Psoas muscle (tissue), 8 donors: ENCODE measurements around the gene PRRC2A. TPM values are rescaled to one million over a fixed set of nuclear protein-coding genes. Genes with fewer than 3 reads are reported as not detected.
A peak's percentile ranks its signal among the peaks of the same experiment; 100 is the strongest.

Source experiments
- ATAC-seq, 4 donors: fragments of 200-7000 bp; cut with Tn5 transposase; one replicate each; pipeline ENCODE4 v1.9.1; 2020; ENCODE audit warnings: moderate library complexity in 3 of 4, mild to moderate bottlenecking in 2 of 4
- DNase-seq, 2 donors: peaks; one replicate each; pipeline ENCODE4 v3.0.0-alpha.2; 2020
- H3K27ac ChIP-seq: fragments of 200-600 bp; one replicate; pipeline ENCODE4 v1.8.0; 2022
- H3K27me3 ChIP-seq, 3 donors: fragments of 200-600 bp in 1 of 3; one replicate each; pipeline versions ENCODE4 v1.6.1 to v1.8.0; 2013 to 2022; ENCODE audit warnings: low read length in 2 of 3, mild to moderate bottlenecking in 2 of 3, moderate library complexity in 1 of 3; ENCODE audit not compliant: insufficient read depth in 3 of 3
- H3K36me3 ChIP-seq, 2 donors: fragments of 200-600 bp in 1 of 2; one replicate each; pipeline versions ENCODE4 v1.6.1 to v1.8.0; 2013 to 2022; ENCODE audit warnings: low read depth in 1 of 2, mild to moderate bottlenecking in 1 of 2, moderate library complexity in 1 of 2; ENCODE audit not compliant: insufficient read depth in 1 of 2
- H3K4me1 ChIP-seq: fragments of 200-600 bp; one replicate; pipeline ENCODE4 v1.8.0; 2022
- H3K4me3 ChIP-seq: fragments of 200-600 bp; one replicate; pipeline ENCODE4 v1.8.0; 2022; ENCODE audit warnings: mild to moderate bottlenecking
- H3K9me3 ChIP-seq: fragments of 200-600 bp; one replicate; pipeline ENCODE4 v1.8.0; 2022
- CTCF ChIP-seq: fragments of 200-600 bp; IDR thresholded peaks from one replicate; pipeline ENCODE4 v1.8.0; 2022; ENCODE audit warnings: antibody characterized with exemption
- WGBS, 3 donors: extraction: QIAGEN DNeasy Blood & Tissue Kit; methylation state at CpG; one replicate each; pipeline versions ENCODE4 v1.1.6 to v1.1.7; 2013; 5-methylcytosine and 5-hydroxymethylcytosine counted together
- intact Hi-C, 2 donors: fragments of 100-400 bp; cut with DNase I; formaldehyde crosslinking; loops; one replicate each; pipeline versions ENCODE4 v1.11.0 to v1.14.2; 2022
- polyA plus RNA-seq, 3 donors: library from polyadenylated mRNA; stranded (reverse); fragments of 200-250 nt; gene quantifications; one replicate each; pipeline ENCODE4 v1.2.3, GENCODE V29; 2013
- total RNA-seq, 4 donors: library from RNA; stranded (reverse); fragmentation: NEBNext Ultra II Directional in 2 of 4; extraction: Animal tissue kit (Norgen Biotek cat#: 25700) in 2 of 4; gene quantifications; one replicate each; pipeline versions ENCODE4 v1.2.1 to v1.2.4, GENCODE V29; 2021 to 2023
- donor health status: healthy with polysubstance abuse.
- donor health status: DM: no; HTN: no; CAD: no; lungs with moderate emphysema.
- donor health status: Bipolar disorder and iron deficiency.
- donor health status: healthy.
- donor health status: DM: yes; HTN: yes; CAD: no.
- donor health status: DM: no; HTN: no; CAD: no.
- donor health status: DM: no; HTN: no; CAD: no.
- donor health status: DM: yes; HTN: yes; CAD: no.

The PRRC2A gene
- total and polyA plus RNA-seq, 7 donors, result 60.2 to 119 (median 81.4) TPM

- Histone ChIP-seq H3K36me3 (peaks cover 31 to 100% of the 10 kb centered on the region in 2 donors), H3K27me3 (no peaks in the 10 kb centered on the region), H3K27ac (no peak overlapping the region), H3K4me1 (no peaks in the 10 kb centered on the region), H3K4me3 (no peak overlapping the region), H3K9me3 (no peaks in the 10 kb centered on the region)
- DNase-seq (no peak), ATAC-seq (no peak)
- no peak for TF ChIP-seq CTCF
- 77 to 88% (median 82%) methylated on average over 7 of the region's 7 CpGs for WGBS, 3 donors
- intact Hi-C loops, result no loop called here
Observed at GRCh38 chr6:31629014-31629413, 8.5 kb downstream of the PRRC2A start.

GRCh38 chr6:31630177-31630934 lies 9.8 kb downstream of the PRRC2A start:
- intact Hi-C loops, result no loop called here
- Histone ChIP-seq H3K4me1 (no peaks in the 10 kb centered on the region), H3K27ac (no peak overlapping the region), H3K9me3 (no peaks in the 10 kb centered on the region), H3K36me3 (peaks cover 29 to 100% of the 10 kb centered on the region in 2 donors), H3K27me3 (no peaks in the 10 kb centered on the region), H3K4me3 (no peak overlapping the region)
- DNase-seq (no peak), ATAC-seq (no peak)
- TF ChIP-seq CTCF, result no peak
- WGBS, 3 donors, result 86 to 92% (median 87%) methylated on average over 25 of the region's 25 CpGs

- WGBS, 3 donors, result 79 to 84% (median 80%) methylated on average over 16 of the region's 16 CpGs
- H3K4me3 ChIP-seq, result no peak overlapping the region
- H3K9me3 ChIP-seq, result no peaks in the 10 kb centered on the region
- no peak overlapping the region for H3K27ac ChIP-seq
- peaks cover 30 to 100% of the 10 kb centered on the region in 2 donors for H3K36me3 ChIP-seq
- H3K4me1 ChIP-seq, result no peaks in the 10 kb centered on the region
- DNase-seq (no peak), ATAC-seq (peak in 2 of 4 donors; percentile 10)
- intact Hi-C loops, result no loop called here
- TF ChIP-seq CTCF, result no peak
- H3K27me3 ChIP-seq, result no peaks in the 10 kb centered on the region
Observed at GRCh38 chr6:31631209-31631608, 10.7 kb downstream of the PRRC2A start.

GRCh38 chr6:31631681-31632278 lies 11.3 kb downstream of the PRRC2A start:
- WGBS, 3 donors, result 82 to 85% (median 82%) methylated on average over 29 to 32 of the region's 32 CpGs
- no peak for TF ChIP-seq CTCF
- no peak for DNase-seq

More at GRCh38 chr6:31631681-31632278, 11.3 kb downstream of the PRRC2A start:
- peak in 2 of 4 donors; percentile 14 to 18 for ATAC-seq
- intact Hi-C loops, result no loop called here
- Histone ChIP-seq H3K4me1 (no peaks in the 10 kb centered on the region), H3K27ac (no peak overlapping the region), H3K9me3 (no peaks in the 10 kb centered on the region), H3K36me3 (peaks cover 31 to 100% of the 10 kb centered on the region in 2 donors), H3K27me3 (no peaks in the 10 kb centered on the region), H3K4me3 (no peak overlapping the region)
